ENCODE results near the gene WHAMM.
"Not testable (repeated sequence)": the region's sequence is repeated elsewhere in the genome, so short reads cannot be mapped to it uniquely, and the experiment has no call there.

WHAMM gene

DNA sequence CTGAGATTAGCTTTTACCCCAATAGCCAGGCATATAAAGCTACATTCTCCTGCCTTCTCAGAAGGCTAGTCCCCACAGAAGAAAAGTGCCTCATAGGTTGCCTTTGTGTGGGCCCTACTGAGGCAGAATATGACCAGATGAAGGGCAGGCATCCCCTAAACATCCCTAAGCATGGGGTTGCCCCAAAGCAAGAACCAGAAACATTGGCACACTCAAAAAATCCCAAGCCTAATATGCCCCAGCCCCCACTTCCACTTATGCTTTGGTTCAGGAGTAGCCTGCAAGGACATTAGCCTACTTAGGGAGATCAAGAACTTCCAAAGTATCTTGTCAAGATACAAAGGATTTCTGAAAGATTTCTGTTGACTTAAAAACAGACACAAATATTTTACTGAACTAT lies 29.7 kb downstream of the WHAMM start:
- DNase-seq, result no peak

DNA sequence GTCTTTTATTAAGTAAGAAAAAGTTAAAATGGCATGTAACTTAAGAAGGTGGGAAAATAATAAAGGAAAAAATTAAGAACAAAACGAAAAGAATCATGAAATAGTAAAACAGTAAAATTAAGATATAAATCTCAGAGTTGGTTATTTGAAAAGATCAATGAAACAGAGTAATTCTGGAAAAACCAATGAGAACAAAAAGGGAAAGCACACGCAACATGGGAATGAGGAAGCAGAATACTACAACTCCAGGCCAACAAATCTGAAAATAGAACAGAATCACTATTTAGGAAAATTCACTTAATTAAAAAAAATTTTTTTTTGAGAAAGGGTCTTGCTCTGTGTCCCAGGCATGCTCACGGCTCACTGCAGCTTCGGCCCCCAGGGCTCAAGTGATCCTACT lies 30.7 kb downstream of the WHAMM start:
- no peak for DNase-seq

DNA sequence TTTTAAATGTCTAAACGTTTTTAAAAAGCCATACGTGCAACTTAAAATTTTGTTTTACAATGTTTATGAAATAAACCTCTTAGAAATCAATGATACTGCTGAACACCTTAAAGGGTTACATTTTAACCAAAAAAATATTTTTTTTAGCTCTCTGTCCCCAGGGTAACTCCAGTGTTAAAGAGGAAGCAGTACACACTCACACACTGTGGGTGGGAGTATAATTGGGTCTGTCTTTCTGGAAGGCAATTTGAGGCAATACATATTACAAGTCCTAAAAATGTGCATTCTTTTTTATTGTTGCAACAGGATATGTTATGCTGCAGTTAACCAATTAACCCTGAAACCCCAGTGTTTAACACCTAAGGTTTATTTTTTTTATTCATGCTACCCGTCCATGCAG lies 34.1 kb downstream of the WHAMM start:
- DNase-seq, result no peak

- no peak for DNase-seq
These were observed 36.3 kb downstream of the WHAMM start for GRCh38 chr15:82845686-82846085.

DNA sequence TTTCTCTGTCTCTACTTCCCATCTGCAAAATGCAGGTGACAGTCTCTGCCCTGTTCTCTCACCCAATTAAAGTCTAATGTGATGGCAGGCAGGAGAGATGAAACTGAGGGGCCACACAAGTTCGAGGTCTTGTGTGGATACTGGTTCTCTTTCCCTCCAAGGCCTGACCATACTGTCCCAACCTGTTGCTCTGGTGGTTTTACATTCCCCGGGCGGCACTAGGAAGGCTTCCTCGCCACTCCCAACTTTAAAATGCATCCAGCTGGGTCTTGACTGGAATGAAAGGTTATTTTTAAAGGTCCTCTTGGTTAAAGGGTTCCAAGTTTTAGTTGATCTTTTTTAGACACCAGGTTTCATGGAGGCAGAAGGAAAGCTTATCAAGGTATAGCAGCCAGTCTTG lies 37.2 kb downstream of the WHAMM start:
- no peak for DNase-seq

DNA sequence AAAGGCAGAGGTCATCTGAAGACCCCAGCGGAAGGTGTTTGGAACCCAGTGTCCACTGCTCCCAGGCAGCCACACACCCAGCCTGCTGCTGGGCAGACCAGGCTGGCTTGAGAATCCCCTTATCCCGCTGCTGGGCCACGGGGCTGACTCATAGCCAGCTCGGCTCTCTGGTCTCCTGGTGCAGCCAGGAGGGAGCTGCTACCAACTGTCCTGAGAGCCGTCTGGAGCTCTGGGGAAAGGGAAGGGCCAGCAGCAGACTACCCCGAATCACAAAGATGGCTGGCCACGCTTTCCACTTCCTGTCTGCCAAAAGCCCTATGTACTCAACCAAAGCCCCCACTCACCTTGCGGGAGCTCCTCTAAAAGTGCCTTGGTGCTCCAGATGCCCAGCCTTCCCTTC lies 38.3 kb downstream of the WHAMM start:
- no peak for DNase-seq

- DNase-seq, result peak; percentile 28
These were observed 39.0 kb downstream of the WHAMM start for GRCh38 chr15:82848241-82848993.

DNA sequence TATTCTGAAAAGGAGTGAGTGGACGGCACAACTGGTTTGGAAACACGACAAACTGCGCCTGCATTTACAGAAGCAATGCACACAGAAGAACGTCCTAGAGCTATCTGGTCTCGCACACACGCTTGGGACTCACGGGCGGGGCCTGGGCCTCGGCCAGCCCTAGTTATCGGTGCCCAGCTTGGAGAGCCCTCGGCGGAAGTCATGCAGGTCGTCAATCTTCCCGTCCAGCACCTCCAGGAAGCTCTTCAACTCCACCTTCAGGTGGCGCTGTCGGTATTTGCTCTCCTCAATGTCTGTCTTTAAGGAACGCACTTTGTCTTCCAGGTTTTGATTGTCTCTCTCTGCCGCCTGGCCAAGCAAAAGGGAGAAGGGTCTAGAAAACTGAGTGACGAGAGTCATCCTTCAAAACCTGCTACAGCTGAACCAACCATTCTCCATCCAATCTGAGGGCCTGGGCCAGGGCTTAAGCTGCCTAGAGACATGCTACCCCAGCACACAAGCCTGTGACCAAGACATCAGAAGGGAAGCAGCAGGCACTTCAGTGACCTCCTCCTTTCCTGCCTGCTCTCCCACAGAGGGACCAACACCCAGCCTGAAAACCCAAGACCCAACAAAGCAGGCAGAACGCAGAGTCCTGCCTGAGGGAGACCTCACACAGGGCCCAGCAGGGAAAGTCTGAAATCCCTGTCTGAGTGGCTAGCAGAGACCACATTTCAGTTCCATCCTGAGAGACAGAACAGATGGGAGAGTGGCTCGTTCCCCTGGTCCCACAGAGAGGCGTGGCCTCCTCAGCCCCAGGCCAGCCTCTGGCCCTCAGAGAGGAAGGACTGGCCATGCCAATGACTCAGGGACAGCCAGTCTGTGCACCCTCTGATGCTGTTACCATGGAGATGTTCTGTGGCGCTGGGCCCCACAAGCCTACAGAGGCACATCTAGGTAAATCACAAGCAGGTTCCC lies 40.4 kb downstream of the WHAMM start:
- peak; percentile 99 for DNase-seq

DNA sequence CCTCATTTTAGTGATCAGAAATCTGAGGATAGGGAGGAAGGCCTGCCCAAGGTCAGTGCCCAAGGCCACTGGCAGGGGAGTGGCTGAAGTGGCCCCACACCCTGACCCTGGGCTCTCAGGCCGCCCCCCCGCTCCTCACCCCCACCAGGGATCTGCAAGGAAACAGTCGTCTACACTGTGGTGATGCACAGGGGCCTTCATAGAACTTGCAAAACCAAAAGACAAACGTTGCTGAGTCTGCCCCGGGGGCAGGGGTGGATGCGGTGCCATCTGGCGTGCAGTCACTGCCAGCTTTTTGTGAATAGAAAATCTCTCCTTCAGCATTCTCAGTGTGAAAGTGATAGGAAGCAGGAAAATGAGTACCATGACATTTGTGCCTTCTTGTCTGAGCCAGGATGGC lies 41.3 kb downstream of the WHAMM start:
- DNase-seq, result no peak

GRCh38 chr15:82851306-82851850 lies 42.0 kb downstream of the WHAMM start:
- no peak for DNase-seq

DNA sequence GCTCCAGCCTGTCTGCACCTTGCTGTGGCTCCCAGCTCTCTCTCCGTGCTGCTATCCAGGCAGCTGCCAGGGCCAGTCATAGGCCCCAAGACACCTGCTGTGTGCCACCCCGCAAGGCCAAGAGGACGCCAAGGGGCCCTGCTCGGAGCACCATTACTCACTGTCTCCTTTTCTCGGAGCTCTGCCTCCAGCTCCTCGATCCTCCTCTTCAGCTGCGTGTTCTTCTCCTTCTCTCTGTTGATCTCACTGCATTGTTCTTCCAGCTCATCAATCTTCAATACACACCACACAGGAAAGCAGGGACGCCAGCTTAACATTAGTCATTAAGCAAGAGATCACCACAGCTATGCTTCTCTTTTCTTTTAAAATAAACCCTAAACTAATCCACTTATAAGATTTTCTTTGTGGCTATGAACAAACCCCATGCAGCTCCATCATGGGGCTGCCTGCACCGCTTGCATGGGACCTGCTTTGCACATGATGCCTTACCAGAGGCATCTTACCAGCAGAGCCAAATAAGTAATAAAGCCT lies 42.6 kb downstream of the WHAMM start:
- no peak for DNase-seq

- DNase-seq, result peak; percentile 73
These were observed 43.6 kb downstream of the WHAMM start for GRCh38 chr15:82852941-82853561.

DNA sequence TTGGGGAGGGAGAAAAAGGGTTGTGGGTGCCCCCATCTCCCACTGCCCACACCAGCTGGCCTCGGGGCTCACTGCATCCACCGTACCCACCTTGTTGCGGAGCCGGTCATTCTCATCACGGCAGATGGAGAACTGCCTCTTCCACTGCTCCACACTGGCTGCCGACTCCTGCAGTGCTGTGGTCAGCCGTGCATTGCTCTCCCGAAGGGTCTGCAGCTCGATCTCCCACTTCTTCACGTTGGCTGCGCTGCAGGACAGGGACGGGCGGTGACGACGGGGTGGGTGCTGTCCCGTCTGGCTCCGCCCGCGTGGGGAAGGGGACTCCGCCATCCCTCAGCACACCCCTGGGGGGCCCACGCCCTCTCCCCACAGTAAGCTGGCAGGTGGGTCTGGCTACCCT lies 45.1 kb downstream of the WHAMM start:
- no peak for DNase-seq

DNA sequence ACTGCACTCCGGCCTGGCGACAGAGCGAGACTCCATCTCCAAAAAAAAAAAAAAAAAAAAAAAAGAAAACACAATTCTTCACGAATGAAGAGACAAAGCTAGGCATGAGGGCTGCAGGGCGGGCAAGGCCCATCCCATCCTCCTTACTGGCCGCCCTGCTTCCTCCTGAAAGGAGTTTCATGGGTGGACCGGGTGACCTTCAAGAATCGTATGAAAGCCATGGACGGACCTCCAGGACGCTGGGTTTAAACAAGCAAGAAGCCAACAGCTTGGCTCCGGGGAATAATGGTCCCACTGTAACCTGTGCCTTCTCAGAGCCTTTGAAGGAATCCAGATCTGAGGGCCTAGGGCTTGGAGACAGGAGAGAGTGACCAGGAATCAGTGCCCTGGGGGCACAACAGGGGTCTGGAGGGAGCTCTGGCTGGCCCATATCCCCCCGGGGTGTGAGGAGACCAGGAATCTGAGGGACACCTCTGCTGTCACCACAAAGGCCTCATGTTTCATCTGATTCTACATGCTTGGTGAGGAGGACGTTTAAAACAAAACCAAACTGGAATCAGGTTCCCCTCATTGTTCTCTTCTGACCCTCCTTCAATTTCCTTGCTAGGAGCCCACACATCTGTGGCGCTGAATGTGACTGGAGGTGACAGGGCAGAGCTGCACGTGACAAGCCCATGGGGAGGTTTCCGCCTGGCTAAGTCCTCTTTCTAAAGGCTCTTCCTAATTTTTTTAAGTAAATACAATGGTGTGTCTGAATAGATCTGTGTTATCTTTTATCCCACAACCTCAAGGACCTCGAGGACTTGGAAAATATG lies 46.1 kb downstream of the WHAMM start:
- peak; percentile 77 for DNase-seq

DNA sequence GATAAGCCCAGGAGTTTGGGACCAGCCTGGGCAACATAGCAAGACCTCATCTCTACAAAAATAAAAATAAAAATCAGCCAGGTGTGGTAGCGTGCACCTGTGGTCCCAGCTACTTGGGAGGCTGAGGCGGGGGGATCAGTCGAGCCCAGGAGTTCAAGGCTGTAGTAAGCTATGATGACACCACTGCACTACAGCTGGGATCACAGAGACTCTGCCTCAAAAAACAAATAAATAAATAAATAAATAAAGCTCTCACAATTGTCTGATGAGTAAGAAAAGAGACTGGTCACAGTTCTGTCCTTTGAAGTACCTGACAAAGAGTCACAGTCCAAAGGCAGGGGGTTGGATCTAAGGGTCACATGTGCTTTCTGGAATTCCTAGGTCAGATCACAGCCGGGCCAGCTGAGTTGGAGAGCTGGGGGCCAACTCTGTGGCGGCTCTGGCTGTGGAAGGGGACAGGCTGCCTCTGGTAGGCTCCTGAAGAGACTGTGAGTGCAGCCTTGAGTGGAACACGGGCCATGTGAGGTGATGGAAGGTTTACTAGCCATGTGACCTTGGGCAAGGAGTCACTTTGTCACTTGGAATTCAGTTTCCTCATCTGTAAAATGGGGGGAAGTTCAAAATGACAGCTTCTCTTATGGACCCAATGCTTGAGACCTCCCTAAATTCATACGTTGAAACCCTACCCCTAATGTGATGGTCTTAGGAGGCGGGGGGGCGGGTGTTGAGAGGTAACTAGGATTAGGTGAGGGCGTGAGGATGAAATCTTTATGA lies 47.2 kb downstream of the WHAMM start:
- DNase-seq, result no peak

DNA sequence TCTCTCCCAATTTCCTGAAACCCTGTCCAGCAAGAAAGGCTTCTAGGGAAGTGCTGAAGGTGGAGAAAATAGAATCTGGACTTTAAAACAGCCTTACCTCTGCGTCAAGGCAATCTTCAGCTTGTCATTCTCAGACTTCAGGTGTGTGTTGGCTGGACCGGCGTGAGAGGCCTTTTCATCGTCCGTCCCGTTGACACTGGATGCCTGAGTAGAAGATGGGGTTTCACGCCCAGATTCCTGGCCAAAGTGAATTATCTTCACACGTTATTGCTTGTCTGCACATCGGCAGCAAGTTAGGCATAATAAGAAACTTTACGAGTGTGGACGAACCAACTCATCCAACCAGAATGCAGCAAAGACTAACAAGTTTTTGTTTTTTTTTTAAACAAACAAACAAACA lies 49.5 kb downstream of the WHAMM start:
- DNase-seq, result no peak

DNA sequence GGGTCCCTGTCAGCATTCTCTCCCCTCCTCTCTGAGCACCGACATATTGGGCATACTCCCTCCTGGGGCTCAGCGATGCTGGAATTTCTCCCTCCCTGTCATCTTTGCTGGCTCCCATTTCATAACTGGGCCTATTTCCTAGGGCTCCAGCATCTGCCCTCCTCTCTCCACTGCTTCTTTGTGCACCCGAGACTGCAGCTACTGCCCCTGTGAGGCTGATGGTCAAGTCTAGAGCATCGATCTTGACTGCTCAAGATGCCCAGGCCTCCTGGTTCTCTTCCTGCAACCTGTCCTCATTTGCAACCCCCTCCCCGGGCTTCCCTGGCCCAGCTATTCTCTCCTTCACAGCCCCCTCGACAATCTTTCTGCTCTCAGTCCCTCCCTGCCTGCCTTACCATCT lies 53.5 kb downstream of the WHAMM start:
- no peak for DNase-seq

GRCh38 chr15:82864967-82865366 lies 55.5 kb downstream of the WHAMM start:
- DNase-seq, result no peak

DNA sequence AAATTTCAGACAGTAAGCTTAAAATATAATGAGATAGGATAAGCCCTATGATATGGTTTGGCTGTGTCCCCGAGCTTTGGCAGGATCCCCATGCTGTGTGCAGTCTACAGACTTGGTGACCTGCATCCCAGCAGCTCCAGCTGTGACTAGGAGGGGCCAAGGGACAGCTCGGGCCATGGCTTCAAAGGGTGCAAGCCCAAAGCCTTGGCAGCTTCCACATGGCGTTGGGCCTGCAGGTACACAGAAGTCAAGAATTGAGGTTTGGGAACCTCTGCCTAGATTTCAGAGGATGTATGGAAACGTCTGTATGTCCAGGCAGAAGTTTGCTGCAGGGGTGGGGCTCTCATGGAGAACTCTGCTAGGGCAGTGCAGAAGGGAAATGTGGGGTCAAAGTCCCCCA lies 56.2 kb downstream of the WHAMM start:
- DNase-seq, result not testable (repeated sequence)

DNA sequence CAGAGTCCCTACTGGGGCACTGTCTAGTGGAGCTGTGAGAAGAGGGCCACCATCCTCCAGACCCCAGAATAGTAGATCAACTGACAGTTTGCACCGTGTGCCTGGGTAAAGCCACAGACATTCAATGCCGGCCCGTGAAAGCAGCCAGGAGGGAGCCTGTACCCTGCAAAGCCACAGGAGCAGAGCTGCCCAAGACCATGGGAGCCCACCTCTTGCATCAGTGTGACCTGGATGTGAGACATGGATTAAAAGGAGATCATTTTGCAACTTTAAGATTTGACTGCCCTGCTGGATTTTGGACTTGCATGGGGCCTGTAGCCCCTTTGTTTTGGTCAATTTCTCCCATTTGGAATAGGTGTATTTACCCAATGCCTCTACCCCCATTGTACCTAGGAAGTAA lies 56.6 kb downstream of the WHAMM start:
- not testable (repeated sequence) for DNase-seq

- peak; percentile 65 for DNase-seq
These were observed 61.4 kb downstream of the WHAMM start for GRCh38 chr15:82870727-82871320.

Measured in hematopoietic multipotent progenitor cell treated with erythropoietin and hydrocortisone succinate and interleukin-3 and kit ligand, for 6 days (in vitro differentiated cells).